GM18867 (cell line): ENCODE measurements around the gene KIAA1958.

Experiments
- ATAC-seq: cut with Tn5 transposase; IDR thresholded peaks from one replicate; pipeline ENCODE4 v1.9.1; 2021; ENCODE audit warnings: mild to moderate bottlenecking, moderate library complexity; ENCODE audit not compliant: unreplicated experiment

Gene KIAA1958

GRCh38 chr9:112486221-112487007 is at the start of gene KIAA1958:
Gene KIAA1958 (plus strand): TSS chr9:112486827. CDS start chr9:112574081, 87,254 bp downstream.
- peak; percentile 94 for ATAC-seq

GRCh38 chr9:112437406-112437805 is 49.2 kb upstream of the KIAA1958 start:
- no peak for ATAC-seq

- no peak for ATAC-seq
Measured at GRCh38 chr9:112439171-112439570, 47.5 kb upstream of the KIAA1958 start.

- no peak for ATAC-seq
Measured at GRCh38 chr9:112439825-112440224, 46.8 kb upstream of the KIAA1958 start.

GRCh38 chr9:112443200-112443599 is 43.4 kb upstream of the KIAA1958 start:
- ATAC-seq: no peak

- no peak for ATAC-seq
Measured at GRCh38 chr9:112443636-112444035, 43.0 kb upstream of the KIAA1958 start.

- no peak for ATAC-seq
Measured at GRCh38 chr9:112445196-112445595, 41.4 kb upstream of the KIAA1958 start.

GRCh38 chr9:112446080-112446479 is 40.5 kb upstream of the KIAA1958 start:
- ATAC-seq: no peak

GRCh38 chr9:112446526-112446925 is 40.1 kb upstream of the KIAA1958 start:
- no peak for ATAC-seq

GRCh38 chr9:112447283-112447761 is 39.3 kb upstream of the KIAA1958 start:
- ATAC-seq: no peak

- no peak for ATAC-seq
Measured at GRCh38 chr9:112462855-112463254, 23.8 kb upstream of the KIAA1958 start.

- ATAC-seq: no peak
Measured at GRCh38 chr9:112465352-112465751, 21.3 kb upstream of the KIAA1958 start.

GRCh38 chr9:112472996-112473395 is 13.6 kb upstream of the KIAA1958 start:
- ATAC-seq: no peak

- no peak for ATAC-seq
Measured at GRCh38 chr9:112473986-112474385, 12.6 kb upstream of the KIAA1958 start.

- no peak for ATAC-seq
Measured at GRCh38 chr9:112475318-112475717, 11.3 kb upstream of the KIAA1958 start.

GRCh38 chr9:112477330-112477729 is 9.3 kb upstream of the KIAA1958 start:
- ATAC-seq: no peak

- no peak for ATAC-seq
Measured at GRCh38 chr9:112479221-112479620, 7.4 kb upstream of the KIAA1958 start.

- no peak for ATAC-seq
Measured at GRCh38 chr9:112484607-112485006, 2.0 kb upstream of the KIAA1958 start.

GRCh38 chr9:112485574-112485973 is 1.1 kb upstream of the KIAA1958 start:
- no peak for ATAC-seq

- ATAC-seq: peak; percentile 52
Measured at GRCh38 chr9:112487008-112487798, 576 bp downstream of the KIAA1958 start.

- ATAC-seq: no peak
Measured at GRCh38 chr9:112487799-112488340, 1.2 kb downstream of the KIAA1958 start.
